Mononuclear cell (primary cell): ENCODE results near the gene CEP120. TPM values are rescaled to one million over a fixed set of nuclear protein-coding genes. Genes with fewer than 3 reads are reported as not detected.

Experiments used
- H3K27me3 ChIP-seq: 2 replicates; pipeline ENCODE4 v1.6.0; 2011; ENCODE audit warnings: low read length, control low read depth; ENCODE audit not compliant: insufficient read depth
- H3K4me1 ChIP-seq: 2 replicates; pipeline ENCODE4 v1.5.1; 2011; ENCODE audit warnings: mild to moderate bottlenecking, low read length, control low read depth; ENCODE audit not compliant: insufficient read depth
- H3K4me3 ChIP-seq: 2 replicates; pipeline ENCODE4 v1.5.1; 2011; ENCODE audit warnings: mild to moderate bottlenecking, low read length, moderate library complexity
- H3K9me3 ChIP-seq: 2 replicates; pipeline ENCODE4 v1.5.1; 2011; ENCODE audit warnings: low read depth, mild to moderate bottlenecking, control low read depth, low read length
- total RNA-seq: library from RNA; depleted of rRNA; stranded (reverse); fragments of >200 nt; gene quantifications from one replicate; pipeline ENCODE4 v1.2.3, GENCODE V29; 2012

Gene CEP120
- total RNA-seq, 1 donor = 61.1 TPM

DNA sequence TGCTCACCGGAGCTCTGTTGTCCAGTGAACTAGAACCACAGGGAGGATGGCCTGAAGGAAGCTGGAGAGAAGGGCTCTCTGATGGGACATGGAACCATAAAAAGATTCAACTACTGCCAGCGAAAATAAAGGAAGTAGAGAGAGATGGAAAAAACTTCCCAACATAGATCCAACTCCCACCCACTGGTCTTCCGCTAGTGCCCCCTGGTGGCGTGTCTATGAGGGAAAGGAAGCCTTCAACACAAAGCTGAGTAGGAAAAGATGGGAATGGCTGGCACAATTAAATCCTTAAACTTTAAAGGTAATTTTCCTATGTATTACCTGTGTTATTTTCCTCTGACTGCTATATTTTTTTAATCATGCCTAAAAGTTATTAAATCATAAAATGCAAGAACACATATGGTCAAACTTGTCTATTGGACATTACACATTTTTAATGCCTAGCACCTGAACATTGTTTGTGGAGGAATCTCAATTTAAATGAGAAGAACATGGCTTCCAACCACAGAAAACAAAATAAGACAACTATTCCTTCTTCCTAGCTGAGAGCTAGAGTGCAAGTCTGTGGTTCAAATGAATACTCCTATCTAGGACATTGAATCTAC, 51.5 kb downstream of the CEP120 start:
- no peaks in the 10 kb centered on the region for H3K27me3 ChIP-seq
- no peaks in the 10 kb centered on the region for H3K4me1 ChIP-seq
- no peaks in the 10 kb centered on the region for H3K9me3 ChIP-seq
- no peak overlapping the region for H3K4me3 ChIP-seq

DNA sequence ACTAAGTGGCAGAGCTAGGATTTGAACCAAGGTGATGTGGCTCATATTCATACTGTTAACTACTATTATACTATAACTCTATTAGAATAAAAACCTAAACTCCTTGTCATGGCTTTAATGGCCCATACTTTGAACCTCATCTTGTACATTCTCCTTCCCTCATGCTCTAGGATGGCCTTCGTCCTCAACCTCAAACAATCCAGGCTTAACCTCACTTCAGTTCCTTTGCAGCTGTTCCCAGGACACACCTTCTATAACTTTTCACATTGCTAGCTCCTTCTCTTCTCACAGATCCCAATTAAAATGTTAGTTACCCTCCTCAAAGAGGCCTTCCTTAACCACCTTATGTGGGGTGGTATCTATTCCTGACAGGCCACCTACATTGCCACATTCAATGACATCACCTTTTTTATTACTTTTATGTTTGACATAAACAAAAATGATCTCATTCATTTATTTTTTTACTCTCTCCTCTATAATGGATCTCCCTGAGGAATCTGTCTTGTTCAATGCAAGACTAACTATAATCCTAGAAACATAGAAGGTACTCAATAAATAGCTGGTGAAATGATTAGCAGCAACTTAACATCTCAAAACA, 53.7 kb downstream of the CEP120 start:
- Histone ChIP-seq H3K4me1 (no peaks in the 10 kb centered on the region), H3K4me3 (no peak overlapping the region)

DNA sequence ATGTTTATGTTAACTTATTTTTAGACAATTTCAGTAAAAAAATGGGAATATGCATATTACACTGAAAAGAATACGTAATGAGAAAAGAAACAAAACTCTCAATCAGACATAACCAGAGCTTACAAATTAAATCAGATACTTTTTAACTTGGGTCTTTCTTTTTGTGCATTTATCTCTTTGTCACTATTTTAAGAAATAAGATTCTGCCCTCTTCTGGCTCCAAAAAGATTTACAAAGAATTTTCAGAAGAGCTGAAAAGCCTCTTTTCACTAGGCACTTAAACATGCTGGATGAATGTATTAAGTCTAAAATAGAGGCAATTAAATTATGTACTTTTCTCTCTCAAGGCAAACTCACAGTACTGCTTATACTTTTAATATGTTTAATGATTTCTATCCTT, 55.5 kb downstream of the CEP120 start:
- Histone ChIP-seq H3K4me3 (no peak overlapping the region), H3K4me1 (no peaks in the 10 kb centered on the region), H3K9me3 (no peaks in the 10 kb centered on the region), H3K27me3 (no peaks in the 10 kb centered on the region)

More for the DNA sequence above, 53.7 kb downstream of the CEP120 start:
- Histone ChIP-seq H3K27me3 (no peaks in the 10 kb centered on the region), H3K9me3 (no peaks in the 10 kb centered on the region)

DNA sequence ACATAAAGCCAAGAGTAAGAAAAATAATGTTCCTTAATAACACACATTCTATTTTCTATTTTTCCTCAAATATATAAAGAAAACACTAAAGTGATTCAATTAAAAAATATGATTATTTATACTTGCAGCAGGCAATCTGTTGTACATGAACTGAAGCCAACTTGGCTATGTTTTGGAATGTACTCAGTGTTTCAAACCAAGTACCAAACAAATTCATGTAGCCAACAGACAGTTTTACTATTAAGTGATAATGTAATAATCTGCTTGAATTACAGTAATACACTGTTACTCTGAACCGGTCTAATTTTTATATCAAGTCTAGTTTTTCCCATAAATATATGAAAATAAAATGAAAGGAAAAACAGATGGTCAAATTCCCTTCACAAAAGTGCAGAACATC, 58.0 kb downstream of the CEP120 start:
- H3K4me1 ChIP-seq = no peaks in the 10 kb centered on the region
- H3K9me3 ChIP-seq = no peaks in the 10 kb centered on the region
- no peaks in the 10 kb centered on the region for H3K27me3 ChIP-seq
- H3K4me3 ChIP-seq = no peak overlapping the region

DNA sequence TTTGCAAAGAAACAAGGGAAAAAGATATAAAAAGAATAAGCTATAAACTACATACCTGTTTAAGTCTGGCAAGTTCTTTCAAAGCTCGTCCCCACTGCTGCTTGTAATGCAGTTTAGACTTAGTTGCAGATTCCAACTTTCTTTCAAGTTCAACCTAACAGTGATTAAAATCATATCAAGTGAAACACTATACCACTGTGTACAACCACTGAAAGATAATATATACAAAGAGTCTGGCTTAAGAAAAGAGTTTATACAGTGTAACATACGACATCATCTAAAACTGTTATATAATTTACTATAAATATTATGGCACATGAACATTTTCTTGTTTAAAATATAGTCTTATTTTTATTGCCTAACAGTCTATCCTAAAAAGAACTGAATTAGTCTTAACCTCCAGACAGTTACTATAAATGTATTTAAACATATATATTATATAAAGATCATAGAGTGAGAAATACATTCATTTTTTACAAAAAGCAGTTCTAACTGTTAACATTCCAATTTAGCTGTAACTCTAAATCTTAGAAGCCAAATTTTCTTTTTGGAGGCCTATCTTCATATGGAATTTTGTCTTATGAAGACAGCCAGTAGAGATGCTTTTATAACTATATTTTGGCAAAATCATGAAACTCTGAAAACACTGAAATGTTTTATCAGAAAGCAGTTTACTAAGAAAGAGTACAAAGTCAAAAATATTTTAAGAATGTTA, 58.6 kb downstream of the CEP120 start:
- Histone ChIP-seq H3K4me3 (no peak overlapping the region), H3K27me3 (no peaks in the 10 kb centered on the region), H3K9me3 (no peaks in the 10 kb centered on the region), H3K4me1 (no peaks in the 10 kb centered on the region)

DNA sequence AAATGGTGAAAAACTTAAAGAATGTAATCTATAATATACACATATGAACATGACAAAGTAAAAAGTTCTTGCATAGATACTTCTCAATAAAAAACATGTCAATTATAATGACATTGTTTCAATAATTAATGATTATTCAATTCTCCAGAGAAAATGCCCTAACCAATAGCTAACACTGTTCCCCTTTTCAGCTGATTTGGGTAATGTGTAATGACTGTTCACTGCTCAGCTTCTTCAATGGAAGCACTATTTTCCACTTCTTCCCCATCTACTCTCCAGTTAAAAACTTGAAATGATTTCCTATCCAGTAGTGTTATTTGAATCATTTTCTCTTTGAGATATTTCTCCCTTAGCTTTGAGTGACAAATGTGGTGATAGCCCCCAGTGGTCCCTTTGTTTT, 62.3 kb downstream of the CEP120 start:
- peaks cover 4% of the 10 kb centered on the region for H3K9me3 ChIP-seq
- no peak overlapping the region for H3K4me3 ChIP-seq
- no peaks in the 10 kb centered on the region for H3K4me1 ChIP-seq
- no peaks in the 10 kb centered on the region for H3K27me3 ChIP-seq

DNA sequence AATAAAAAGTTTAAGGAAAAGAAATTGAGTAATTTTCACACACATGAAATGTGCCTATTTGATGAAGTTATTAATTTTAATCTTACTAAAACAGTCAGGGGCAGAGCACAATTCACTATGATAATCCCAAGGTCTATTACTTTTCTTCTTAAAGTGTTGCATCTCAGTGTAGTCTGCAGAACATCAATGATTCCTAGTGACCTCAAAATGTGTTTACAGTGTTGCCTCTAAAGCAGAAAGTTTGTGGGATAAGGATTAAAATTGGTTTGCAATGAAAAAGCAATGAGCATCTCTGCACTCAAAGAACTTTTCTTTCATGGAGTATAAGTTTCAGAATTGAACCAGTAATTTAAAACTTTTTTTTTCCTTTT, 63.0 kb downstream of the CEP120 start:
- Histone ChIP-seq H3K9me3 (peaks cover 4% of the 10 kb centered on the region), H3K27me3 (no peaks in the 10 kb centered on the region), H3K4me3 (no peak overlapping the region), H3K4me1 (no peaks in the 10 kb centered on the region)

DNA sequence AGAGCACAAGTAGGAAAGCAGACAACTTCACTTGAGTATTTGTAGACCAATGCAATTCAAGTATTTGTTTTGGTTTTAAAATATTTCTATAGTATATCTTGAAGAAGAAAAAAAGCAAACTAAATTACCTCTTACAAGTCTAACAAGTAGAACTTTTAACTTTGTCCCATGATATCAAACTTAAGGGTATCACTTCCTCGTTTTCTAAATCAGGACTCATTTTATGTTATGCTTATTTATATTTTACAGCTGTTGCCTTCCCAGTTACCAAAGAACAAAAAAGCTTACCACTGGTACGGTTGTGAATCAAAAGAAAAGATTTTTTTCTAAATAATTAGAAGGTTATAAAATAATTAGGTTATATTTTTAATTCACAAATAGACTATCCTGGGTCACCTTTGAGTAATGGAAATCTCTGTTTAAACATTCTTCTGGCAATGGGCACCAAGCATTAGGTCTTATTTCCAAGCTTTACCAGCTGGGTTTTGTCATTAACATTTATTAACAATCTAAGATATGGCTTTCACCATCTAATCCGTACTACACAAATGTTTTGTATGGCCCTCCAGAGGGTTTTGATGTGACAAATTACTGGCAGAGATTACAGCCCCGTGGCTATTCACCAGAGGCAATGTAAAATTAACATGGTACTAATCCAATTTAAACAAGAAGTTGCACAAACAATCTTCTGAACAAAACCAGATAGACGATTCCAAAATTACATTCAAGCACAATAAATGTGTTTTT, 63.6 kb downstream of the CEP120 start:
- Histone ChIP-seq H3K4me1 (no peaks in the 10 kb centered on the region), H3K27me3 (no peaks in the 10 kb centered on the region), H3K4me3 (no peak overlapping the region), H3K9me3 (peaks cover 4% of the 10 kb centered on the region)

DNA sequence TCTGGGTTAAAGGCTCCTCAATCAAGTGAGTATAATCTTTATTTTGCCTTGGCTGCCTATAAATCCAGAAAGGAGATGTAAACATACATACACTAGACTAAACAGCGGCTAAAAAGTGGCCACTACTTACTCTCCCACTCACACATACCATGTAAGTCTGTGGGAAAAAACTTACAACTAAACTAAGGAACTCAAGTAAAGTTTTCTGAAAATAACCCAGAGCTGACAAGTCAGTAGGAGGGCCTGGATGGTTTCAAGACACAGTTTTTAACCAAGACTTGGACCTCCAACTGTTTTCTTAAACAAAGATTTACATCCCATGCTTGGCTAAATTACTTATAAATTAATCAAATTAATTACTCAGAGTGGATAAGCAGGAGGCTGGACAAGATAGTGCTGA, 64.5 kb downstream of the CEP120 start:
- H3K27me3 ChIP-seq = no peaks in the 10 kb centered on the region
- H3K9me3 ChIP-seq = peaks cover 4% of the 10 kb centered on the region
- H3K4me3 ChIP-seq = no peak overlapping the region
- H3K4me1 ChIP-seq = no peaks in the 10 kb centered on the region

DNA sequence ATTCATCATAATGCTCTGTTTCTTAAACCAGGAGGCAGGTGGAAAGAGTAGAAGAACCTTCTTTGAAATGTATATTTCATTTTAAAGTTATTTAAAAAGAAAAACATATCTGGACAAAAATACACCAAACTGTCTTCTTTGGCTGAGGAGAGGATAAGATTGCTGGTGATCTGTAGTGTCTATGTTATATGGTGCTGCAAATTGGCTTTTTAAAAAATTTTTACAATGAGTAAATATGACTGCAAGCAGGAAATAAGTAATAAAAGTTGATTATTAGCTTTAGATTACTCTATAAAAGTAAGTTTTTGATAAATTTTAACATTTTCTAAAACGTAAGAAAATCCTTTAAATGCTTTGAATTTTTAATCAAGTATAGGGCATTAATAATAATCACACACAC, 64.9 kb downstream of the CEP120 start:
- no peaks in the 10 kb centered on the region for H3K4me1 ChIP-seq
- no peaks in the 10 kb centered on the region for H3K27me3 ChIP-seq
- no peak overlapping the region for H3K4me3 ChIP-seq
- peaks cover 4% of the 10 kb centered on the region for H3K9me3 ChIP-seq

DNA sequence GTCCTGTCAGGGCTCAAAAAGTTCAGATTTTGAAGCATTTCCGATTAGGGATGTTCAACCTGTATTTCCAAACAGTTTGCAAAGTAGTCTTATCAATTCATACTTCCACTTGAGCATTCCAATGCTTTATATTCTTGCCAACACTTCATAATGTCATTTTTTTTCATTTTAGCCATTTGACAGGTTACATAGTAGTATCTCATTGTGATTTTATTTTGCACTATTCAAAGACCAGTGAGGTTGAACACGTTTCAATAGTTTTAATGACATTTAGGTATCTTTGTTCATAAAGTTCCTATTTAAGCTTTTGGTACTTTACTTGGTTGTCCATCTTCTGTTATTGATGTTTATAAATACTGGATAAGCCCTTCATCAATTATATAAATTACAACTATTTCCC, 71.4 kb downstream of the CEP120 start:
- Histone ChIP-seq H3K9me3 (peaks cover 5% of the 10 kb centered on the region), H3K4me1 (no peaks in the 10 kb centered on the region), H3K27me3 (no peaks in the 10 kb centered on the region), H3K4me3 (no peak overlapping the region)

DNA sequence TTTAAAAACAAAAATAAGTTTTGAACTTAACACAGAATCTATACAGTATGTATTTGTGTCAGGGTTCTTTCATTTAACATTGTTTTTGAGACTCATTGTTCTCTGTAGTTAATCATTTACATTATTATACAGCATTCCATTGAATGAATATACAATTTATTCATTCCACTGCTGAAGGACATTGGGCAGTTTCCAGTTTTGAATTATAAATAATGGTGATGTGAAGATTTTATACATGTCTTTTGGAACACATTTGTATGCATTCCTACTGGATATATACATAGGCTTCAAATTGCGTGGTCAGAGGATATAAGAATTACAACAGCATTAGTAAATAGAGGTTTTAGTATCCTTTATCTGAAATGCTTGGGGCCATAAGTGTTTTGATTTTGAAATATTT, 72.0 kb downstream of the CEP120 start:
- Histone ChIP-seq H3K4me1 (no peaks in the 10 kb centered on the region), H3K9me3 (peaks cover 4% of the 10 kb centered on the region), H3K27me3 (no peaks in the 10 kb centered on the region), H3K4me3 (no peak overlapping the region)

DNA sequence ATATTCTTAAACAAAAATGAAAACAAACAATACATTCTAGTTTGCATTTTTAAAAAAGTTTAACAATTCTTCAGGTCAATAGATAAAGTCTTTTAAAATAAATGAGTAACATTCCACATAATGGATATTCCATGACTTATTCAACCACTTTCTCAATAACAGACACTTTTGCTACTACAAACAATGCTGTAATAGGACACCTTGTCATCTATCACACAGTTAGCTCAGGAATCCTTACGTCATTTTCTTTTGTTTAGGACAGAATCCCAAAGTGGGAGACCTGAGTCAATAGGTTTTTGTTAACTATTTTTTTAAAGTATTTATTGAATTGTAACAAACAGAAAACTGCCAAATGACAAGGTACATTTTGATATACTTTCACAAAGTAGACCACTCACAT, 72.5 kb downstream of the CEP120 start:
- peaks cover 4% of the 10 kb centered on the region for H3K9me3 ChIP-seq
- H3K27me3 ChIP-seq = no peaks in the 10 kb centered on the region
- H3K4me3 ChIP-seq = no peak overlapping the region
- H3K4me1 ChIP-seq = no peaks in the 10 kb centered on the region

DNA sequence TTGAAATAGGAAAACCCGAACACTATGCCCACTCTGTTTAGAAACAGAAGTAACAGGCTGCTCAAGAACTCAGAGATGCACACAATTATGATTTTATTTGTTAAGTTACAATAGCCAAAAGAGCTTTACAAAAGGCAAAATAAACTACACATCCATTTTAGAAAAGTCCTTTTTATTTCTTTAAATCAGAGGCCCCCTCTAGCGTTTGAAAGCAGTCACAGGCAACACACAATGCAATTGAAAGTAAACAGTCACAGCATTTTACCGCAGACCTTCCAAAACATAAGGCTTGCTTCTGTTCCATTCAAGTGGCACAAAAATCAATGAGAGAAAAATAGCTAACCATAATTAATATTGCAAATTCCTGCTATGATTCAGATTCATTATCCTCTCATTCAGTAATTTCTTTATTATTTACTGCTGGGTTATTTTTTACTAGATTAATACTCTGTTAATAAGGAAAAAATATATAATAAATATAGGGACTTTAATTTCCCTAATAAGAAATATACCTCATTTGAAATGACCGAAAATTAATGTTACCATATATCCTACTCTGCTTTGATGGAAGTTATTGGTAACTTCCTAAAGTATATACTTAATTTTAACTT, 78.3 kb downstream of the CEP120 start:
- H3K4me3 ChIP-seq = no peak overlapping the region
- H3K9me3 ChIP-seq = no peaks in the 10 kb centered on the region

DNA sequence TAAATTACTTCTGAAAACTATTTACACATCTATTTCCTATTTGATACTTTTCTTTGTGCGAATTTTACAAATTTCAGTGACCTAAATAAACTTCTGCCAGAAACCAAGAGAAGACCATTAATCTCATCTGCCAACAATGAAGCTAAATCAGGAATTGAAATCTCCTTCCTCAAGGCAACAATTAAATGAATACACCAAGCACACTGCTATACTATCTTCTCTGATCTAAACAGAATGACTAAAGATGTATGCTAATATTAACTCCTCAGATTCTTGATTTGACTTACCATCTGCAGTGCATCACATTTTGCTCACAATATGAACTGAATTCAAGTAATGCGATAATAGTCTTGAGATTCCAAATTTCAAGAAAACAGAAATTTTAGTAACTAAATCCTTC, 82.3 kb downstream of the CEP120 start:
- Histone ChIP-seq H3K4me3 (no peak overlapping the region), H3K27me3 (no peaks in the 10 kb centered on the region), H3K4me1 (no peaks in the 10 kb centered on the region), H3K9me3 (no peaks in the 10 kb centered on the region)

More for the DNA sequence above, 78.3 kb downstream of the CEP120 start:
- Histone ChIP-seq H3K4me1 (no peaks in the 10 kb centered on the region), H3K27me3 (no peaks in the 10 kb centered on the region)
